CD4-positive, alpha-beta T cell treated with Interleukin-6 for 4 hours (primary cell): ENCODE measurements around the gene ARAP2.

Experiments
- DNase-seq: peaks from one replicate; pipeline ENCODE4 v3.0.0-alpha.2; 2020; ENCODE audit warnings: mixed read lengths

Gene ARAP2

DNA sequence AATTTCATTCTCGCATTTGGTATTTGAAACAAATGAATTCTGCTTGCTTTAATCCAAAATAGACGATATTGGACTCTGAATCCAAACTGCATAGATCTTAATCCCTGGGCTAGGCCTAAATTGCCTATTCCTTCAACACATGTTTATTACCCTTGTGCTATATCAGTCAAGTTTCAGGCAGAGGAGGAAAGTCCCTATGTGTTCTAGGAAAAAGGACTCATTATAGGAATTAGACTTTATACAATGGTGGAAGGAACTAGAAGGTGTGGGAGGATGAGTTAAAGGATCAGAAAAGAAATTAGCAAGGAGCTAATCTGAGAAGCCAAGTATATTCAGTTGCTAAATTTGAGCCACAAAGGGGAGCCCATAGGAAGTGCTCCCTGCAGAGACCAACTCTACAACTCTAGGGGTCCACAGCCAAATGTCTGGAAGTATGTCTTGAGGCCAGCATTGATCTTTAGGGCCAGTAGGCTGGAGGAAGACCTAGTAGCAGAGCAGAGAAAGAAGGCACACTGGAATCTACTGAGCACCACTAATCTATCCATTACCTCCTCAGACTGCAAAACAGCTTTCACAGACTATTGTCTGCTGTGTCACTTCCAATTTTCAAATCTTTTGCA is 20.0 kb upstream of the ARAP2 start:
- DNase-seq = no peak

DNA sequence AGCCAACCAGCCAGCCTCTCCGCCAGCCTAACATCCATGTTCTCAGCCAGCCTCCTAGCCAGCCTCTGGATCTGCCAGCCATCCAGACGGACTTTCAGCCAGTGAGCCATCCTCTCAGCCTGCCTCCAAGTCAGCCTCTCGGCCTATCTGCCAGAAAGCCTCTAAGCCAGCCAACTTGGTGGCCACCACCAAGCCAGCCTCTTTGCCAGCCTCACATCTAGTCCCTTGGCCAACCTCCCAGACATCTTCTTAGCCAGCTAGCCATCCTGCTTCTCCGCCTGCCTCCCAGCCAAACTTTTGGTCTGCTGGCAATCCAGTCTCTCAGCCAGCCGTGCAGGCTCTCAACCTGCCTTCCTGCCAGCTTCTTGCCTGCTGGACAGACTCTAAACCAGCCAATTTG is 16.4 kb upstream of the ARAP2 start:
- no peak for DNase-seq

DNA sequence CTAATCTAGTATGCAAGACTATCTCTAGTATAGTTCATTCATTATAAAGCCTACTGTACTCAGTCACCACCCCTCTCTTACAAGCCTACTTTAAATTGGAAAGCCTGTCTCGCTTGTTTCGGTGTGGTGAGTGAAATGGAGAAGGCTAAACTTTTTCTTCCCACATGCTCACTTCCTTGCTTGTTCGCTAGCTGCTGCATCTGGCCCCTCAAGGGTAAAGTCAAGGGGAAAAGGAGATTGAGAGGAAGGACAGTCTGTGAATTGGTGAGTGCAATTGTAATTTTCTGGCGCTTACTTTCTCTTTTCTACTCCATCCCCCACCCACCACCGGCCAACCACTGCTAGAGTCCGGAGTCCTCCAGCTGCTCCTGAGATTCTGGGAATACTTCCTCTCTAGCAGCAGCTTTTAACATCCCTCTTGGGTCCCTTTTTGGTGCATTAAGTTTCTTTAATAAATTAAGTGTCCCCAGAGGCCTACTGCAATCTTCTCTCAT is 12.1 kb upstream of the ARAP2 start:
- no peak for DNase-seq

GRCh38 chr4:36255577-36255976 is 11.3 kb upstream of the ARAP2 start:
- DNase-seq = peak; percentile 76

GRCh38 chr4:36254371-36254770 is 10.1 kb upstream of the ARAP2 start:
- no peak for DNase-seq

- DNase-seq = no peak
Measured at GRCh38 chr4:36251983-36252382, 7.7 kb upstream of the ARAP2 start.

GRCh38 chr4:36249610-36250009 is 5.3 kb upstream of the ARAP2 start:
- DNase-seq = no peak

DNA sequence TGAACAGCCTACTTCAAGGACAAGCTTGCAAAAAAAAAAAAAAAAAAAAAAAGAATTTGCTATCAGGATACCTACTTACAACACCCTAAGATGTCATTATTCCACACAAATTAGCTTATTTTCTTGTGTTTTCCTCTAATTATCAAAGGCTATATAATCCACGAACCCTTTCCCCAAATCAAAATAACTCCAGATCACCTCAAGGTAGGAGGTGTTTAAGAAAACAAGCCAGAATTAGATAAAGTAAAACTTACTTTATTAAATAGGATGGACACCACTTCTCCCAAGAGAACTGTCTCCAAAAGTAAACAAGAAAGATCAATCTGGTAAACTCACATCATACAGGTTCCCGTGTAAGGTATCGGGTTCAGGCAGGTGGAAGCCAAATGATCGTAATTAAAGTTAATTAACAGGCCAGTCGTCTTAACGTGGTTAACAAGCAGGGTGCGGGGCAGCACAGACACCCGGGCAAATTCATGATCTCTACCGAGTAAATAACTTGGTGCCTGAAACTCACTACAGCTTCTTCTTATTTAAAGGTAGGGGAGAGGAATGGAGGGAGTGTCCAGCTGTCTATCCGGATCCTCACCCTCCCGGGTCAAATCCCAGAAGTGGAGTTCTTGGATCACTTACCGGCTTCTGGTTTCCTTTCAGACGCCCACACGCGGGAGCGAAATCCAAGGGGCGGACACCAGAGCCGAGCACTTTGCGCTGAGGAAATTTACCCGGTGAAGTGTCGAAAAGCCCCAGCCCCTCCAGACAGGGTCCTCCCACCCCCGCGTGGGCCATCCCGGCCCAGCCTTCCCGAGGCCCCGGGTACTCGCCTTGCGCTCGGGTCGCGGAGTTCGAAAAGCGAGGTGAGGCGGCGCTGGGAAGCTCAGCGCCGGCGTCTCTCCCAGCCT is 708 bp downstream of the ARAP2 start:
- DNase-seq = peak; percentile 55

GRCh38 chr4:36242629-36243354 is 1.5 kb downstream of the ARAP2 start:
- no peak for DNase-seq

GRCh38 chr4:36241771-36242170 is 2.5 kb downstream of the ARAP2 start:
- DNase-seq = no peak

DNA sequence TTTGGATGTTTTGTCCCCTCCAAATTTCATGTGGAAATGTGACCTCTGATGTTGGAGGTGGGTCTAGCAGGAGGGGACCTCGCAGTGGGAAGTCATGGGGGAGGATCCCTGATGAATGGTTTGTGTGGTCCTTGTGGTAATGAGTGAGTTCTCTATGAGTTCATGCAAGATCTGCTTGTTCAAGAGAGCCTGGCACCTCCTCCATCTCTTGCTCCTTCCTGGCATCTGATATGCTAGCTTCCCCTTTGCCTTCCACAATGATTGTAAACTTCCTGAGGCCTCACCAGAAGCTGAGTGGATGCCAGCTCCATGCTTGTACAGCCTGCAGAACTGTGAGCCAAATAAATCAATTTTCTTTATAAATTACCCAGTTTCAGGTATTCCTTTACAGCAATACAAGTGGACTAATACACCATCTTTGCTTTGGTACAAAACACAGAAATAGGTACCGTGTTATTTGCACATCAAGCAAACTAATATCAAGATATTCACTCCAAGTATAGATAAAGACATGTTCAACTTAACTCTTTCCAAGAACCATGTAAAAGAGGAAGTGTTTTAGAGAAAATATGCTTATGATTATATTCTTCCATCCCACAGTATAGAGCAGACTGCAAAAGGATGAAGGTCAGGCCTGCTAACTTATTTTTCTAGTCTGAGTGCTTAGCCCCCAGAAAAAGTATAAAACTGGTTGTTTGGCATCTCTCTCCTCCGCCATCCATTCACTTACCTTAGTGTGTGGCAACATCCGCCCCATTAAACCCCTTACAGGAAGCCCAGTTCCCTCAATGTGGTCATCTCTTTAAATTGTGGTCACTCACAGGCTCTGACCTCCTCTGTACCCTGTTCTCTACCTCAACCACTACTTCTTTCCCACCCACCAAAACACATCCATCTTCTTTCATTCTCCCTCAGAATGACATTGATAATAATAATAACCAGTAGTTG is 6.7 kb downstream of the ARAP2 start:
- no peak for DNase-seq

- no peak for DNase-seq
Measured at GRCh38 chr4:36236159-36236558, 8.2 kb downstream of the ARAP2 start.

DNA sequence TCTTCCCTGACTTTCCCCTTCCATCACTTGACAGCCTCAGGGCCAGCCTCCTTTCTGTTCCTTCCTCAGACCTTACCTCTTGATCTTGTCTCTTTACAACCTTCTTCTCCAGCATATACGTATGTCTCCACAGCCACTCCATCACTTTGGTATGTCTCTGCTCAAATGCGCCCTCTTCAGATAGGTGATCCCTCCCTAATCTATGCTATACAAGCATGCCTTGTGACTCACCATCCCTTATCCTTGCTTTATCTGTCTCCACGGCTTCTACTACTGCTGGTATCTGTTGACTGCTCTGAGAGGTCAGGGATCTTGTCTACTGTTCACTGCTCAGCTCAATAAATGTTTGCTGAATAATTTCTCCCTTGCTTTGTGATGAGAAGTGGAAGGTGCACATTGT is 9.0 kb downstream of the ARAP2 start:
- no peak for DNase-seq

DNA sequence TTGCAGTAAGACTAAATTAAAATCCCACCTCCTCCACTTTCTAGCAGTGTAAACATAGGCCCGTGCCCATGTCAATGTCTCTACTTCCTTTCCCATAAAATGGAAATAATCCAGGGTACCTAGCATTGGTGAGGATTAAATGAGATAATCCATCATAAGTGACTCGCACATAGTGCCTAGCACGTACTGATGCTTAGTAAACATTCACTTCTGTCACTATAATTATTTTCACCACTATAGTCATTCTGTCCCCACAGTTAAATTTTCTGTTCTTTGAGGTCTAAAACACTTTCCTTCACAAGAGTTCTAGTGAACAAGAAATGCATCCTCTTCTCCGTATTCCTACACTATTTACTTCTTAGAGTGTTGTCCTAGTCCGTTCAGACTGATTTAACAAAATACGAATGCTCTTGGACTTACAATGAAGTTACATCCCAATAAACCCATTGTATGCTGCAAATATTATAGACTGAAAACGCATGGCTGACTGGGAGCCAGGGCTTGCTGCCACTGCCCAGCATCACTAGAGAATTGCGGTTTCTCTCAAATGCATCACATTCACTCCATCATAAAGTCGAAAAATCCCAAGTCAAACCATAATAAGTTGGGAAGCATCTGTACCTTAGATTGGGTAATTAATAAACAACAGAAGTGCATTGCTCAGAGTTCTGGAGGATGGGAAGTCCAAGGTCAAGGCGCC is 10.6 kb downstream of the ARAP2 start:
- DNase-seq = no peak

- no peak for DNase-seq
Measured at GRCh38 chr4:36230534-36230933, 13.8 kb downstream of the ARAP2 start.

DNA sequence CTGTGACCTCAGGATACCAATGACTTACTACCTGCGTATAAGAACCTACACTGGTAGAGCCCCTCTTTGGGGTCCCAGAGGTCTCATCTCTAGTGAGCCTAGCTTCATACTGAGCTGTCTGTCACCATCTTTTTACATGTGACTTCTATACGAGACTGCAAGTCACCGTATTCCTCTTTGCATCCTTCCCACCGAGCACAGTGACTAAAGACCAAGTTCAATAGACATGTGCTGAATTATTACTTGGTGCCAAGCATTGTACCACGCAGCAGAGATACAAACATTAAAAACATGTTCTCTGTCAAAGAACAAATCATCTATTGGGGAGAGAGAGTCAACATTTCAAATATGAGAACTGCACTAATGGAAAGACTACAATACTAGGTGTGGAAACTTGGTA is 16.4 kb downstream of the ARAP2 start:
- DNase-seq = no peak

GRCh38 chr4:36226430-36227227 is 17.7 kb downstream of the ARAP2 start:
- no peak for DNase-seq

DNA sequence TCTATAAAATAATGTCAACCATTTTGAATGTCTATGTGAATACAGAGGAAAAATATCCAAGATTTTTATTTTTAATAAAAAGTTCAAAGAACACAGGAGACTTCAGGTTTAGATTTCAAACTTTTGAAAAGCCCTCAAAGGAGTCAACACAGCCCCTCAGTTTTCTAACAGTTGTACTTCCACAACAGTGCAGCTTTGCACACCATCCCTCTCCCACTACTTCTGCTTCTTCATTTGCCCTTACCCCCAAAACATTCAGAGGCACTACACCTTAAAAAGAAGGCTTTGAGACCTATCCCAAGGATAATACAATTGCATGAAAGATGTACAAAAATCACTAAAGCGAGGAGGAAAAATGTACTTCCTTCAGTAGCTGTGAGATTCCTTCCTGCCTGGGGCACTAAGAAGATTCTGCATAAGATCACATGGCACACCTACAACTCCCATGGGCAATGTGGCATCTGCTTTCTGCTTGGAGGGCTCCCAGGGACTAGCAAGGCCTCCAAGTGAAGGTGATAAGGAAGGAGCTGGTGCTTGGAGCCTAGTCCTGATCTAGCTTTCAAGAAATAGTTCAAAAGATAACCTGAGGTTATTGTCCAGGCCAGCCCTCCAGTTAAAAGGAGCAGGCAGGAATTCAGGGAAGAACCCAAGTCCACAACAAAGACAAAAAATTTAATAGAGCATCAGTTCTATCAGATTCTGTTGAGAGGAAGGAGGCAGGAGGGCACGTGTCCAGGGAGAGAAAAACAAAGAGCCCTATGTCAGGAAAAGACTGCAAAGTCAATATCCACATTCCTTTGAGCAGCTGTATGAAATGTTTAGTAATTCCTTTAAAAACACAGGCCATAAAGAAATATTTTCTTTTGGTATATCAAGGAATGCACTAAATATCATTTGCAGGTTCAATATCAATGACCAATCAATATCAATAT is 19.1 kb downstream of the ARAP2 start:
- DNase-seq = no peak

- no peak for DNase-seq
Measured at GRCh38 chr4:36222702-36223101, 21.6 kb downstream of the ARAP2 start.

- no peak for DNase-seq
Measured at GRCh38 chr4:36220776-36221175, 23.5 kb downstream of the ARAP2 start.
